HepG2 (cell line): ENCODE measurements around the gene POU2AF2. TPM values are rescaled to one million over a fixed set of nuclear protein-coding genes. Genes with fewer than 3 reads are reported as not detected.

Experiments
- ATAC-seq: fragments of 200-7000 bp; cut with Tn5 transposase; 3 replicates; pipeline ENCODE4 v1.9.1; 2020; ENCODE audit warnings: mild to moderate bottlenecking, moderate library complexity
- BruUV-seq: library from RNA; stranded (reverse); fragments of 400-500 nt; replicated peaks from 2 replicates; lab custom pipeline; 2021; lab: Mats Ljungman, UMichigan
- CTCF ChIA-PET: fragments of 300-600 bp; formaldehyde crosslinking; extraction: SDS; loops from one replicate; lab custom pipeline; 2021; ENCODE audit warnings: low total read pairs, inconsistent platforms, low intra/inter-chr PET ratio; lab: Yijun Ruan, JAX
- POLR2A ChIA-PET: fragments of 350-600 bp; sonication (Branson Sonifier 250); formaldehyde crosslinking; loops from one replicate; lab custom pipeline; 2020; ENCODE audit warnings: antibody characterized with exemption, inconsistent platforms; lab: Yijun Ruan, JAX
- DNase-seq: peaks from one replicate; pipeline ENCODE4 v3.0.0-alpha.2; 2015; ENCODE audit warnings: low spot score
- FAIRE-seq: peaks from 3 replicates; lab custom pipeline; 2011; peaks lifted over from hg19 to GRCh38; lab: Jason Lieb, UNC
- H2AFZ ChIP-seq: one replicate; pipeline ENCODE4 v1.6.1; 2011; ENCODE audit warnings: low read length, inconsistent platforms
- H3K27ac ChIP-seq: fragments of 300-600 bp; 3 replicates; pipeline ENCODE4 v1.8.0; 2011; ENCODE audit warnings: mixed run types, mild to moderate bottlenecking, mixed read lengths, low read length, inconsistent platforms; ENCODE audit not compliant: insufficient read depth; ENCODE audit errors: extremely low read length
- H3K27me3 ChIP-seq, 2 experiments: fragments of 200-600 bp in 1 of 2; 2 replicates in 1 of 2; 3 replicates in 1 of 2; pipeline versions ENCODE4 v1.6.0 to v1.8.0; 2011; ENCODE audit warnings: low read length in 2 of 2, mild to moderate bottlenecking in 2 of 2, moderate library complexity in 2 of 2, inconsistent platforms in 1 of 2; ENCODE audit not compliant: insufficient read depth in 2 of 2, control insufficient read depth in 1 of 2
- H3K36me3 ChIP-seq, 2 experiments: fragments of 200-600 bp in 1 of 2; replicated peaks in 1 of 2; 2 replicates in 1 of 2; 3 replicates in 1 of 2; pipeline versions ENCODE4 v1.5.1 to v1.8.0; 2011; ENCODE audit warnings: low read length in 2 of 2, inconsistent platforms in 1 of 2; ENCODE audit not compliant: insufficient read depth in 2 of 2, control insufficient read depth in 1 of 2
- H3K4me1 ChIP-seq: 2 replicates; pipeline ENCODE4 v1.5.1; 2012; ENCODE audit warnings: low read length, inconsistent platforms; ENCODE audit not compliant: insufficient read depth
- H3K4me2 ChIP-seq: 2 replicates; pipeline ENCODE4 v1.6.0; 2011; ENCODE audit warnings: low read depth, low read length, inconsistent platforms
- H3K4me3 ChIP-seq, 3 experiments: fragments of 200-600 bp in 1 of 3; sonication (generic), shearing (Covaris generic) in 1 of 3; replicated peaks in 1 of 3; 2 replicates each; pipeline ENCODE4 v1.5.1; 2011 to 2016; ENCODE audit warnings: low read length in 3 of 3, inconsistent platforms in 2 of 3, low read depth in 2 of 3, mild to moderate bottlenecking in 2 of 3, control low read depth in 1 of 3, mixed read lengths in 1 of 3; ENCODE audit not compliant: insufficient read depth in 1 of 3
- H3K79me2 ChIP-seq: one replicate; pipeline ENCODE4 v1.6.1; 2011; ENCODE audit warnings: low read length, inconsistent platforms; ENCODE audit not compliant: insufficient read depth
- H3K9ac ChIP-seq: 2 replicates; pipeline ENCODE4 v1.6.0; 2011; ENCODE audit warnings: mild to moderate bottlenecking, low read depth, low read length, inconsistent platforms; ENCODE audit not compliant: insufficient read depth
- H3K9me3 ChIP-seq: 2 replicates; pipeline ENCODE4 v1.5.1; 2012; ENCODE audit warnings: mild to moderate bottlenecking, low read length
- H4K20me1 ChIP-seq: 2 replicates; pipeline ENCODE4 v1.6.0; 2011; ENCODE audit warnings: inconsistent platforms, mild to moderate bottlenecking, low read length, moderate library complexity; ENCODE audit not compliant: insufficient read depth
- AGO2 ChIP-seq: fragments of 200-400 bp; formaldehyde crosslinking; optimal IDR thresholded peaks from 2 replicates; pipeline ENCODE3; 2017; ENCODE audit warnings: mild to moderate bottlenecking, low read depth, low read length, moderate library complexity
- ELF1 ChIP-seq: sonication (generic); formaldehyde crosslinking; IDR thresholded peaks from 2 replicates; pipeline ENCODE4 v1.4.0; 2020; ENCODE audit warnings: missing genetic modification reagents
- JUN ChIP-seq: sonication (generic); formaldehyde crosslinking; IDR thresholded peaks from 2 replicates; pipeline ENCODE4 v1.4.0; 2020; ENCODE audit warnings: mild to moderate bottlenecking, missing genetic modification reagents
- KLF16 ChIP-seq, 2 experiments: sonication (generic) in 1 of 2; formaldehyde crosslinking in 1 of 2; IDR thresholded peaks; 2 replicates each; pipeline versions ENCODE4 v1.6.1 to v1.8.0; 2016 to 2023; ENCODE audit warnings: missing genetic modification reagents in 2 of 2, missing compliant biosample characterization in 1 of 2
- MAFF ChIP-seq: IDR thresholded peaks from 2 replicates; pipeline ENCODE4 v1.6.1; 2011; ENCODE audit warnings: low read depth, low read length, improper control_type of control experiment
- PCBP2 ChIP-seq: fragments of 200-400 bp; formaldehyde crosslinking; optimal IDR thresholded peaks from 2 replicates; pipeline ENCODE3; 2018; ENCODE audit warnings: low read length, low read depth; ENCODE audit not compliant: poor library complexity, severe bottlenecking
- SAP130 ChIP-seq: IDR thresholded peaks from 2 replicates; pipeline ENCODE4 v1.6.1; 2016; ENCODE audit warnings: low read depth
- THYN1 ChIP-seq: sonication (generic); formaldehyde crosslinking; IDR thresholded peaks from 2 replicates; pipeline ENCODE4 v1.8.1; 2023; ENCODE audit warnings: low read depth, mild to moderate bottlenecking, moderate library complexity, missing genetic modification reagents, borderline replicate concordance
- ZNF17 ChIP-seq: sonication (generic); formaldehyde crosslinking; IDR thresholded peaks from 2 replicates; pipeline ENCODE4 v1.5.0; 2020; ENCODE audit warnings: mild to moderate bottlenecking, missing genetic modification reagents
- ZNF44 ChIP-seq: sonication (generic); formaldehyde crosslinking; IDR thresholded peaks from 2 replicates; pipeline ENCODE4 v1.5.1; 2020; ENCODE audit warnings: mild to moderate bottlenecking, missing genetic modification reagents
- ZNF552 ChIP-seq: sonication (generic); formaldehyde crosslinking; IDR thresholded peaks from 2 replicates; pipeline ENCODE4 v1.9.0; 2022; ENCODE audit warnings: missing genetic modification reagents, mild to moderate bottlenecking, borderline replicate concordance
- ZNF629 ChIP-seq: sonication (generic); formaldehyde crosslinking; conservative IDR thresholded peaks from 2 replicates; pipeline ENCODE4 v1.5.0; 2020; ENCODE audit warnings: missing genetic modification reagents
- ZNF746 ChIP-seq: sonication (generic); formaldehyde crosslinking; IDR thresholded peaks from 2 replicates; pipeline ENCODE4 v1.8.0; 2022; ENCODE audit warnings: mild to moderate bottlenecking, missing genetic modification reagents
- ZNF780A ChIP-seq: sonication (generic); formaldehyde crosslinking; IDR thresholded peaks from 2 replicates; pipeline ENCODE4 v1.8.0; 2022; ENCODE audit warnings: mild to moderate bottlenecking, missing genetic modification reagents, moderate library complexity
- WGBS: methylation state at CpG from one replicate; pipeline ENCODE4 v1.1.6; 2017; ENCODE audit warnings: low lambda C conversion rate; 5-methylcytosine and 5-hydroxymethylcytosine counted together
- in situ Hi-C: cut with HindIII; loops from 2 replicates; pipeline ENCODE4 v1.10.0; 2017; ENCODE audit warnings: low pct_unique_long_range_greater_than_20kb; ENCODE audit not compliant: extremely low pct_ligation_motif_present
- intact Hi-C: fragments of 100-400 bp; cut with micrococcal nuclease; formaldehyde crosslinking; loops from one replicate; pipeline ENCODE4 v1.10.0; 2022; ENCODE audit not compliant: unreplicated experiment
- polyA plus RNA-seq, 8 experiments: library from polyadenylated mRNA; depleted of rRNA in 3 of 8; stranded (reverse) in 7 of 8; unstranded in 1 of 8; fragments of >200 nt; fragmentation: Illumina TruSeq in 4 of 8; extraction: Trizol in 4 of 8; gene quantifications; 2 replicates each; pipeline versions ENCODE4 v1.2.1 to v1.2.3, GENCODE V29; 2011 to 2016; ENCODE audit warnings: low read depth in 4 of 8, missing spikeins in 1 of 8, mixed read lengths in 1 of 8; ENCODE audit not compliant: insufficient read depth in 1 of 8
- total RNA-seq, 5 experiments: library from RNA; depleted of rRNA; stranded (reverse); fragments of >200 nt; fragmentation: Illumina TruSeq; extraction: Trizol; gene quantifications; 2 replicates each; pipeline ENCODE4 v1.2.3, GENCODE V29; 2016; ENCODE audit warnings: low read depth in 1 of 5
- TF ChIP-seq, protein P1 (sequence below): IDR thresholded peaks from 2 replicates; pipeline ENCODE4 v1.6.1; 2018; ENCODE audit warnings: missing genetic modification reagents, mild to moderate bottlenecking, missing compliant biosample characterization
- TF ChIP-seq, protein P2 (sequence below): sonication (generic); formaldehyde crosslinking; IDR thresholded peaks from 2 replicates; pipeline ENCODE4 v1.4.0; 2020; ENCODE audit warnings: missing genetic modification reagents
- TF ChIP-seq, protein P3 (sequence below): sonication (generic); formaldehyde crosslinking; IDR thresholded peaks from 2 replicates; pipeline ENCODE4 v1.5.1; 2020; ENCODE audit warnings: missing genetic modification reagents, mild to moderate bottlenecking, borderline replicate concordance

The POU2AF2 gene
- total and polyA plus RNA-seq, 2 of the 13 experiments (the other 11 are each of a cell fraction or from before 2014, with no cell fraction given) = 0.11 TPM; not detected in 1

DNA sequence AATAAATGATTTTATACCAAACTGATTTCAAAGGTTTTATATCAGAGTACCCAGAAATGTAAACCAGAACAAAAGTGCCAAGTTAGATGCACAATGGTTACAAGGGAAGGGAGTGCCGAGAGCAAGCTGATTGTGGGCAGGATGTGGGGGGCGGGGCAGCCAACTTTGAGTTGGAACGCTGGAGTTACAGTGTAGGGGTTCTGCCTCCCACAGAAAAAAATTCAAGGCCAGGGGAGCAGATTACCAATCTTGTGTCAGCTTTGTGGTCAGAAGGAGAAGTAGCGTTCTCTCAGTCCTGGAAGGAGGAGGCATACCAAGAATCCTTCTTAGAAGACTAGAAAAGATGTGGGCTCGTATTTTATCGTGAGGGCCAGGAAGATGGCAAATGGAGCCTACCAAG lies 15.9 kb upstream of the POU2AF2 start (continued):
- TF ChIP-seq, protein P1, sequence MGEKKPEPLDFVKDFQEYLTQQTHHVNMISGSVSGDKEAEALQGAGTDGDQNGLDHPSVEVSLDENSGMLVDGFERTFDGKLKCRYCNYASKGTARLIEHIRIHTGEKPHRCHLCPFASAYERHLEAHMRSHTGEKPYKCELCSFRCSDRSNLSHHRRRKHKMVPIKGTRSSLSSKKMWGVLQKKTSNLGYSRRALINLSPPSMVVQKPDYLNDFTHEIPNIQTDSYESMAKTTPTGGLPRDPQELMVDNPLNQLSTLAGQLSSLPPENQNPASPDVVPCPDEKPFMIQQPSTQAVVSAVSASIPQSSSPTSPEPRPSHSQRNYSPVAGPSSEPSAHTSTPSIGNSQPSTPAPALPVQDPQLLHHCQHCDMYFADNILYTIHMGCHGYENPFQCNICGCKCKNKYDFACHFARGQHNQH (CRISPR knock-in tag) = no peak

DNA sequence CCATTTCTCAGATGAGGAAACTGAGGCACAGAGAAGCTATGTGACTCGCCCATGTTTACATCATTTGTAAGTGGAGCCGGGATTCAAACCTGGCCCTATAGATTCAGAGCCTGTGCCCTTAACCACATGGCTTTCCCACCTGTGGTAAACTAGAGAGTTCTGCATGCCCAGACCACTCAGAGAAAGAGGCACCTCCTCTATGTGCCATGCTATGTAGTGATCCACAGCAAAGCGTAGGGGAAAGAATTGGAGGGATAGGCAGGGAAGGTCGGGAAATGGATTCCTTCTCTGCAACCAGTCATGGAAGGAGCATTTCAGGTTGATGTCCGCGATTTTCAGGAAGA lies 15.4 kb upstream of the POU2AF2 start:
- peak overlapping the region in 1 of 3 experiments; percentile 72; a peak in 3 of 6 replicates for H3K4me3 ChIP-seq
- intact Hi-C loops (loop anchor here (1.0 to 5.0 kb wide), 3 partner anchors 217 to 788 kb away; no protein-coding TSS in a partner anchor), in situ Hi-C loops (loop anchor here (10.0 kb wide), 1 partner anchor 765 kb away; no protein-coding TSS in a partner anchor)
- no peak overlapping the region for H3K9ac ChIP-seq
- ChIA-PET CTCF (interaction anchor here (1.2 to 1.9 kb wide), 3 partner anchors 193 to 782 kb away, joined by 4 to 7 read pairs (median 6); no protein-coding TSS in a partner anchor), POLR2A (no interaction called here)
- no peaks in the 10 kb centered on the region for H3K79me2 ChIP-seq
- H3K27me3 ChIP-seq = peaks cover 0 to 15% of the 10 kb centered on the region in 2 experiments; a peak in 2 of 5 replicates
- no peak overlapping the region for H3K27ac ChIP-seq
- H2AFZ ChIP-seq = no peak overlapping the region
- DNase-seq = no peak
- H3K4me1 ChIP-seq = peaks cover 11% of the 10 kb centered on the region
- FAIRE-seq = no peak
- H3K4me2 ChIP-seq = peak overlapping the region; percentile 77
- peak; percentile 70 for ATAC-seq
- no peaks in the 10 kb centered on the region for H4K20me1 ChIP-seq
- no TSS peak for BruUV-seq
- WGBS = 46% methylated on average over 6 of the region's 6 CpGs
- no peaks in the 10 kb centered on the region for H3K36me3 ChIP-seq
- H3K9me3 ChIP-seq = no peaks in the 10 kb centered on the region
- TF ChIP-seq ZNF17 (CRISPR knock-in tag) = no peak
- TF ChIP-seq ELF1 (CRISPR knock-in tag) = no peak
- TF ChIP-seq ZNF780A (CRISPR knock-in tag) = no peak
- TF ChIP-seq ZNF746 = no peak
- TF ChIP-seq, protein P2, sequence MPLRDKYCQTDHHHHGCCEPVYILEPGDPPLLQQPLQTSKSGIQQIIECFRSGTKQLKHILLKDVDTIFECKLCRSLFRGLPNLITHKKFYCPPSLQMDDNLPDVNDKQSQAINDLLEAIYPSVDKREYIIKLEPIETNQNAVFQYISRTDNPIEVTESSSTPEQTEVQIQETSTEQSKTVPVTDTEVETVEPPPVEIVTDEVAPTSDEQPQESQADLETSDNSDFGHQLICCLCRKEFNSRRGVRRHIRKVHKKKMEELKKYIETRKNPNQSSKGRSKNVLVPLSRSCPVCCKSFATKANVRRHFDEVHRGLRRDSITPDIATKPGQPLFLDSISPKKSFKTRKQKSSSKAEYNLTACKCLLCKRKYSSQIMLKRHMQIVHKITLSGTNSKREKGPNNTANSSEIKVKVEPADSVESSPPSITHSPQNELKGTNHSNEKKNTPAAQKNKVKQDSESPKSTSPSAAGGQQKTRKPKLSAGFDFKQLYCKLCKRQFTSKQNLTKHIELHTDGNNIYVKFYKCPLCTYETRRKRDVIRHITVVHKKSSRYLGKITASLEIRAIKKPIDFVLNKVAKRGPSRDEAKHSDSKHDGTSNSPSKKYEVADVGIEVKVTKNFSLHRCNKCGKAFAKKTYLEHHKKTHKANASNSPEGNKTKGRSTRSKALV (CRISPR knock-in tag) = no peak
- no peak for TF ChIP-seq JUN (CRISPR knock-in tag)
- no peak for TF ChIP-seq PCBP2
- no peak for TF ChIP-seq THYN1 (CRISPR knock-in tag)
- no peak for TF ChIP-seq SAP130
- TF ChIP-seq ZNF629 (CRISPR knock-in tag) = peak; percentile 41
- TF ChIP-seq KLF16 (CRISPR knock-in tag; IDR thresholded peaks at IDR 0.05) = no peak
- no peak for TF ChIP-seq AGO2
- TF ChIP-seq ZNF552 (CRISPR knock-in tag) = no peak
- TF ChIP-seq ZNF44 (CRISPR knock-in tag) = no peak
- TF ChIP-seq MAFF = no peak
- TF ChIP-seq, protein P3, sequence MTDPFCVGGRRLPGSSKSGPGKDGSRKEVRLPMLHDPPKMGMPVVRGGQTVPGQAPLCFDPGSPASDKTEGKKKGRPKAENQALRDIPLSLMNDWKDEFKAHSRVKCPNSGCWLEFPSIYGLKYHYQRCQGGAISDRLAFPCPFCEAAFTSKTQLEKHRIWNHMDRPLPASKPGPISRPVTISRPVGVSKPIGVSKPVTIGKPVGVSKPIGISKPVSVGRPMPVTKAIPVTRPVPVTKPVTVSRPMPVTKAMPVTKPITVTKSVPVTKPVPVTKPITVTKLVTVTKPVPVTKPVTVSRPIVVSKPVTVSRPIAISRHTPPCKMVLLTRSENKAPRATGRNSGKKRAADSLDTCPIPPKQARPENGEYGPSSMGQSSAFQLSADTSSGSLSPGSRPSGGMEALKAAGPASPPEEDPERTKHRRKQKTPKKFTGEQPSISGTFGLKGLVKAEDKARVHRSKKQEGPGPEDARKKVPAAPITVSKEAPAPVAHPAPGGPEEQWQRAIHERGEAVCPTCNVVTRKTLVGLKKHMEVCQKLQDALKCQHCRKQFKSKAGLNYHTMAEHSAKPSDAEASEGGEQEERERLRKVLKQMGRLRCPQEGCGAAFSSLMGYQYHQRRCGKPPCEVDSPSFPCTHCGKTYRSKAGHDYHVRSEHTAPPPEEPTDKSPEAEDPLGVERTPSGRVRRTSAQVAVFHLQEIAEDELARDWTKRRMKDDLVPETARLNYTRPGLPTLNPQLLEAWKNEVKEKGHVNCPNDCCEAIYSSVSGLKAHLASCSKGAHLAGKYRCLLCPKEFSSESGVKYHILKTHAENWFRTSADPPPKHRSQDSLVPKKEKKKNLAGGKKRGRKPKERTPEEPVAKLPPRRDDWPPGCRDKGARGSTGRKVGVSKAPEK (CRISPR knock-in tag) = peak; percentile 68; the same call in 1 of the 2 replicates
